MG63 (cell line): Measurements from ENCODE around the gene ASS1. TPM values are rescaled to one million over a fixed set of nuclear protein-coding genes. Genes with fewer than 3 reads are reported as not detected.

Experiments
- DNase-seq: peaks from one replicate; pipeline ENCODE4 v3.0.0-alpha.2; 2020
- H3K27me3 ChIP-seq: fragments of 250-450 bp; sonication (Bioruptor Pico); 2 replicates; pipeline ENCODE4 v1.5.1; 2020; ENCODE audit warnings: mild to moderate bottlenecking, moderate library complexity
- H3K36me3 ChIP-seq: fragments of 250-450 bp; sonication (Bioruptor Pico); 2 replicates; pipeline ENCODE4 v1.5.1; 2020; ENCODE audit warnings: mild to moderate bottlenecking, moderate library complexity
- H3K4me3 ChIP-seq: fragments of 250-450 bp; sonication (Bioruptor Pico); 2 replicates; pipeline ENCODE4 v1.5.1; 2020; ENCODE audit warnings: mild to moderate bottlenecking, moderate library complexity
- H3K9me3 ChIP-seq: fragments of 250-450 bp; sonication (Bioruptor Pico); 2 replicates; pipeline ENCODE4 v1.5.1; 2020; ENCODE audit warnings: mild to moderate bottlenecking, moderate library complexity
- total RNA-seq: library from RNA; depleted of rRNA; stranded (reverse); fragments of >200 nt; shearing (Covaris generic); gene quantifications from 2 replicates; pipeline ENCODE4 v1.2.3, GENCODE V29; 2014; ENCODE audit warnings: low replicate concordance

The ASS1 gene
- total RNA-seq, 1 experiment from 2014 or later, result 752 TPM

GRCh38 chr9:130493021-130493420, 48.3 kb downstream of the ASS1 start:
- Histone ChIP-seq H3K4me3 (no peak overlapping the region), H3K36me3 (peaks cover 98% of the 10 kb centered on the region), H3K9me3 (no peaks in the 10 kb centered on the region), H3K27me3 (no peaks in the 10 kb centered on the region)
- DNase-seq, result no peak

DNA sequence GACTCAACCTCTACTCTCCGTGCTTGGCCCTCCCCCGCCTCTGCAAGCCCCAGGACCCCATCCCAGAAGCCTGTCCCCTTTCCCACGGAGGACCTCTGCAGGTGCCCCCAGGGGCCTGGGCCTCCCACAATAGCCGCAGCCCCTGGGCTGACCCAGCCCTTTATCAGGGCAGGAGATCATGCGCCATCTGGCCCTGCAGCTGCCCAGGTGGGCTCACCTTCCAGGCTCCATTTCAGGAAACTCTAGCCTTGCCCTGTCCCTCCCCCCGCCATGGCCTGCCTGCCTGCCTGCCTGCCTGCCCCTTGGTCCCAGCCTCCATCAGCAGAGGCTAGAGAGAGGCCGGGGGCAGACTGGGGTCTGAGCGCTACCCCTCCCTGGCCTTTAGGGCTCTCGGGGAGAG, 48.7 kb downstream of the ASS1 start:
- DNase-seq, result no peak
- H3K9me3 ChIP-seq, result no peaks in the 10 kb centered on the region
- H3K4me3 ChIP-seq, result no peak overlapping the region
- H3K36me3 ChIP-seq, result peaks cover 98% of the 10 kb centered on the region
- no peaks in the 10 kb centered on the region for H3K27me3 ChIP-seq

GRCh38 chr9:130495067-130495466, 50.3 kb downstream of the ASS1 start:
- H3K27me3 ChIP-seq, result no peaks in the 10 kb centered on the region
- no peaks in the 10 kb centered on the region for H3K9me3 ChIP-seq
- no peak overlapping the region for H3K4me3 ChIP-seq
- H3K36me3 ChIP-seq, result peaks cover 97% of the 10 kb centered on the region
- DNase-seq, result no peak

- Histone ChIP-seq H3K36me3 (peaks cover 94% of the 10 kb centered on the region), H3K9me3 (no peaks in the 10 kb centered on the region), H3K27me3 (no peaks in the 10 kb centered on the region), H3K4me3 (no peak overlapping the region)
- DNase-seq, result no peak
Measured at GRCh38 chr9:130497139-130497538, 52.4 kb downstream of the ASS1 start.

DNA sequence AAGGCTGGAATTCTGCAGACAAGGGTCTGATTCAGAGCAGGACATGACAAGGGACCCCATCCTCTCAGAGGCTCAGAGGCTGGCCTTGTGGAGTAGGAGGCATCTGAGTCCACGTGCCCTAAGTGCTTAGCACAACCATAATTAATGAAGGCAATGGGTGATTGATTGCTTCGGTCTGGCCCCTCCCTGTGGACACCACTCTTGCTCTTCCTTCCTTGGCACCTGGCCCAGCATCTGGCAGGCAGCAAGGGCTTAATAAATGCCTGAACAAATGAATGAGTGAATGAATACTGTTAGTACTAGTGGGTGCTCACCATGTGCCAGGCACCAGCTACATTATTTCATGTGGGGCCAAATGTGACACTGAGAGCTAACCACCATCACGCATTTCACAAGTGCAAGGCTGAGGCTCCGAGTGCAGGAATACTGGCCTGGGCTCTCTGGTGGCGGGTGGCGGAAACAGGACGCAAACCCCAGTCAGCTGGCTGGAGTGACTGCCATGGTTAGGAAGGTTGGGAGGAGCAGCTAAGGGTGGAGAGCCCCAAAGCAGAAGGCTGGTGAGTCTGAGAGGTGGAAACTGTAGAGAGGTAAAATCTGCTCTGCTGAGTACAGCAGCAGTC, 53.6 kb downstream of the ASS1 start:
- no peaks in the 10 kb centered on the region for H3K9me3 ChIP-seq
- DNase-seq, result peak; percentile 33
- no peak overlapping the region for H3K4me3 ChIP-seq
- peaks cover 81% of the 10 kb centered on the region for H3K36me3 ChIP-seq
- H3K27me3 ChIP-seq, result no peaks in the 10 kb centered on the region

DNA sequence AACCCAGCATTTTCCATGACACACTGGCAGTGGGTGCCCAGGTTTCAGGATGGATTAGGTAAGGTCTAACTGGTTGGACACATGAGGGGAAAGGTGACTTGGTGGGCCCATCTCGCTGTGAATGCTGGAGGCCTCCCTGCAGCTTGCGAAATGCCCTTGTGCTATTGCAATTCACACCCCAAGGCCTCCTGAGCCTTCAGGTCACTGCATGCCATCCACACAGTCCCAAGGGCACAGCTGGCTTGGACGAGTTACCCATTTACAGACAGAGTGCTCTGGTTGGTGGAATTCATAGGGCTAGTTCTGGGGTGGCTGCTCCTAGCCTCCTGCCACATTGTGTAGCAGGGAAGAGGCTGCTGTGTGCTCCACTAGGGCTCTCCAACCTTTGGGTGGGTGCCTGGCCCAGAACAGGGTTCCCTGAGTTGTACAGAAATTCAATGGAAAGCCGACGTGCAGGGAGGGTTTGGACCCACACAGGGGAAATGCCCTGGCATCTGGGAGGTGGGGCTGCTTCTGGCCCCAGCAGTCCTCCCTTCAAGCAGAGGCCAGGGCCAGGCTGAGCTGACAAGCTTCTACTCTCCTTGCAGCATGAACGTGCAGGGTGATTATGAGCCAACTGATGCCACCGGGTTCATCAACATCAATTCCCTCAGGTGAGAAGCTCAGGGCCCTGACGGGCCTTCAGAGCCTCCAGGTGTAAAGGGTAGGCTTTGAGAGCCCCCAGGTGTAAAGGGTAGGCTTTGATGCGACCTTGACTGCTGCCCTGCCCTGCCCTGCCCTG, 54.3 kb downstream of the ASS1 start:
- no peak for DNase-seq
- H3K9me3 ChIP-seq, result no peaks in the 10 kb centered on the region
- H3K4me3 ChIP-seq, result no peak overlapping the region
- H3K27me3 ChIP-seq, result no peaks in the 10 kb centered on the region
- peaks cover 74% of the 10 kb centered on the region for H3K36me3 ChIP-seq

- Histone ChIP-seq H3K27me3 (no peaks in the 10 kb centered on the region), H3K36me3 (peaks cover 67% of the 10 kb centered on the region), H3K4me3 (no peak overlapping the region), H3K9me3 (no peaks in the 10 kb centered on the region)
- no peak for DNase-seq
Measured at GRCh38 chr9:130499804-130500263, 55.1 kb downstream of the ASS1 start.

DNA sequence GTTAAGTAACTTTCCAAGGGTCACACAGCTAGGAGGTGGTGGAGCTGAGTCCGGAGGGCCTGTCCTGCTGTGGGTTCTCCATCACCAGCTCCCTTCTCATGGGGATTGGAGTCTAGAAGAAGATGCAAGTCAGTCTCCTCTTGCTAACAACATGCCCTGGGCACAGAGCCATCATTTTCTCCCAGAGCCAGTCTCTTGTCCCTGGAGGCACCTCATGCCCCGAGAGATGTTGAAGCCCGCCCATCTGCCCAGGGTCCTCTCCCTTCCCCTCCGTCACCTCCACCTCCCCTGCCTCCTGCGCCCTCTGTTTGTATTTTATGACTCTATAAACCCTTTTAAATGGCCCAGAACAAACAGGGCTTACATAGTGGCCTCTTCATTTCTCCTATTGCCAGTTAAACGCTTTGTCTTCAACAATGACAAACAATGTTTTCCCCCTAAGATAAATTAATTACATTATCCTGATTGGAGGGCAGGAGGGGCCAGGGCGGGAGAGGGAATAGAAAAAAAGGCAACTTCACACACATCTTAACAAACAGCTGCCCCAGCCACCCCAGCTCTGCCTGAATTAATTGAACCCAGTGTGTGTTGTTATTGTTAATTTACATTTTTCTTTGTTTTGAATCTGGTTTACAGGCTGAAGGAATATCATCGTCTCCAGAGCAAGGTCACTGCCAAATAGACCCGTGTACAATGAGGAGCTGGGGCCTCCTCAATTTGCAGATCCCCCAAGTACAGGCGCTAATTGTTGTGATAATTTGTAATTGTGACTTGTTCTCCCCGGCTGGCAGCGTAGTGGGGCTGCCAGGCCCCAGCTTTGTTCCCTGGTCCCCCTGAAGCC, 55.8 kb downstream of the ASS1 start:
- no peak overlapping the region for H3K4me3 ChIP-seq
- no peak for DNase-seq

DNA sequence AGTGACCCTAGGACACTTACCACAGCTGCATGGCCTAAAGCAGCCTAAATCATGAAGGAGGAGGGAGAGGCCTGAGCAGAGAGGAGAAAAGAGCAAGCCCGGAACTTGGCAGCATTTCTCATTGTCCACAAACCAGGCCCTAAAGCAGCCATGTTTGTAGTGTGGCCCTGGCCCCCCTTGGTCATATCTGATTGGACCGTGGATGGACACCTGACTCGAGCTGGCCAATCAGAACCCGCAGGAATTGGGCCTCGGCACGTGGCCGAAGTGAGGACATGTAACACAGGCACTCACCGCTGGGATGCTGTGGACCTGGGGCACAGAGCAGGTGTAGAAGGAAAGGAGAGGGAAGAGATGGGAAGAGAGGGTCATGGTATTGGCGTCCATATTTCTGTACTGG, 56.9 kb downstream of the ASS1 start:
- H3K9me3 ChIP-seq, result no peaks in the 10 kb centered on the region
- H3K27me3 ChIP-seq, result no peaks in the 10 kb centered on the region
- peak; percentile 23 for DNase-seq
- H3K36me3 ChIP-seq, result peaks cover 51% of the 10 kb centered on the region
- no peak overlapping the region for H3K4me3 ChIP-seq

More for the DNA sequence above, 55.8 kb downstream of the ASS1 start:
- no peaks in the 10 kb centered on the region for H3K9me3 ChIP-seq
- H3K36me3 ChIP-seq, result peaks cover 60% of the 10 kb centered on the region
- no peaks in the 10 kb centered on the region for H3K27me3 ChIP-seq

- Histone ChIP-seq H3K9me3 (no peaks in the 10 kb centered on the region; the same call in 1 of the 2 replicates), H3K27me3 (no peaks in the 10 kb centered on the region), H3K36me3 (no peaks in the 10 kb centered on the region), H3K4me3 (no peak overlapping the region)
- no peak for DNase-seq
Measured at GRCh38 chr9:130508218-130508617, 63.5 kb downstream of the ASS1 start.

DNA sequence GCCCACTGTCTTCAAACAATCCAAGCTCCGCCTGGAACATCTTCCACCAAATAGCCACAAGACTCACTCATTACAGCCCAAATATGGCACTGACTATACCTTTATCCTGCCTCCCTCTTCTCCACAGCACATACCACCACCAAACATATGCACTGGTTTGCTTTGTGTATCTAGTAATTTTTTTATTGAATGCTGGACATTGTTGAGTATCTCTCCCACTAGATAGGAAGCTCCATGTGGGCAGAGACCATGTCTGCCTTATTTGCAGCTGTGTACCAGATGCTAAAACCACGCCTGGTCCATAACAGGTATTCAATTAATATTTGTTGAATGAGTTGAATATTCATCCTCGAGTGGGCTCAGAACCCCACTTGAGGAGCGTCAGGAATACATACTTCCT, 67.4 kb downstream of the ASS1 start:
- Histone ChIP-seq H3K36me3 (no peaks in the 10 kb centered on the region), H3K27me3 (no peaks in the 10 kb centered on the region), H3K4me3 (no peak overlapping the region), H3K9me3 (no peaks in the 10 kb centered on the region; the same call in 1 of the 2 replicates)
- DNase-seq, result no peak

GRCh38 chr9:130513078-130513477, 68.3 kb downstream of the ASS1 start:
- no peaks in the 10 kb centered on the region; the same call in 1 of the 2 replicates for H3K9me3 ChIP-seq
- no peaks in the 10 kb centered on the region for H3K36me3 ChIP-seq
- DNase-seq, result no peak
- no peak overlapping the region for H3K4me3 ChIP-seq
- H3K27me3 ChIP-seq, result no peaks in the 10 kb centered on the region

DNA sequence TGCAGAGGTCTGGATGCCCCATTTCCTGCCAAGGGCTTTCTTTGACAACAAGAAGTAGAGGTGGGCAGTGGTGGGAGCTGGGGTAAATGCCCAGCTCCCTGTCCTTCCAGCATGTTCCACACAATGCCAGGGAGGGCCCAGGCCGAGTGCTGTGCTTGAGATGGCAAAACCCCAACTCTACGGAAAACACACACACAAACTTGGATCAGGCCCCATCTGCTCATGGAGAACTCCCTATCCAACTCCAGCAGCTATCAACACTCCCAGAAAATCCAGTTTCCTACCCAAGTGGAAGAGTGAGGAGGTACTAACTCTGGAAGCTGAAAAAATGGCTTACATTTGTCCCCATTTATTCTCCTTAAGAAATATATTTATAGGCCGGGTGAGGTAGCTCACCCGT, 73.5 kb downstream of the ASS1 start:
- H3K9me3 ChIP-seq, result no peaks in the 10 kb centered on the region

DNA sequence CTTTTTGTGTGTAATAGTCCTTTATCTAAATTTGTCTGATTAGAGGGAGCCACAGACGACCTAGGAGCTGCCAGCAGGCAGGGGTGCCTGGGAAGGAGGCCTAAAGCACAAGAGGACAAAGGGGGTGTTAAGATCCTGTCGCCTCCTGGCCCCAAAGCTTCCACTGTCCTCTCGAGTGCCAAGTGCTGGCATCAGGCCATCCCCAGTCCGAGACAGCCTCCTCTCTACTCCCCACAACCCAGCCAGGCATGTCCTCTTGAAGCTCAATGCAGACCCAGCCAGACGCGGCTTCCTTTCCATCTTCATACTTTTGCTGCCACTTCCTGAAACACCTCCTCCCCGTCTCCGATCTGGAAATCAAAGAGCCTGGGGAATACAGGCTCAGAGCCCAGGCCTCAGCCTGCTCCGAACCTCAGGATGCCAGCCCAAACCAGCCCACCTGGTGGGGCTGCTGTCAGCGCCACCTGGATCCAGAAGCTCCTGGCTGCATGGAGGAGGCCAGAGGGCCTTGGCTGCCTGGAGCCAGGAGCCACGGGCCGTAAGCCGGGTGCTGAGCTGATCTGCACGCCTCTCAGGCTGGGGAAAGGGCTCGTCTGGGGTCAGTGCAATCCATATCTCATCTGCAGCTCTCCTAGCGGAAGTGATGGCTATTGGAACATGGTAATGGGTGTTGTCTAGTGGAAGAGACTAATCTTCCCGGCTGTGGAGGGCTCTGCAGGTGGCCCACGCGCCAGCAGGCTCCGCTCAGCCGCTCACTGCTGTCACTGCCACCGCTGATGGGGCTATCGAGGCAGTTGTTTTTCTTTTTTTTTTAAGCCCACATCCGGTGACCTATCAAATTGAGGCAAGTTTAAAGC, 74.4 kb downstream of the ASS1 start:
- Histone ChIP-seq H3K27me3 (no peaks in the 10 kb centered on the region), H3K9me3 (no peaks in the 10 kb centered on the region)

More for the DNA sequence above, 73.5 kb downstream of the ASS1 start:
- H3K36me3 ChIP-seq, result no peaks in the 10 kb centered on the region
- no peaks in the 10 kb centered on the region for H3K27me3 ChIP-seq
- H3K4me3 ChIP-seq, result no peak overlapping the region
- DNase-seq, result no peak

DNA sequence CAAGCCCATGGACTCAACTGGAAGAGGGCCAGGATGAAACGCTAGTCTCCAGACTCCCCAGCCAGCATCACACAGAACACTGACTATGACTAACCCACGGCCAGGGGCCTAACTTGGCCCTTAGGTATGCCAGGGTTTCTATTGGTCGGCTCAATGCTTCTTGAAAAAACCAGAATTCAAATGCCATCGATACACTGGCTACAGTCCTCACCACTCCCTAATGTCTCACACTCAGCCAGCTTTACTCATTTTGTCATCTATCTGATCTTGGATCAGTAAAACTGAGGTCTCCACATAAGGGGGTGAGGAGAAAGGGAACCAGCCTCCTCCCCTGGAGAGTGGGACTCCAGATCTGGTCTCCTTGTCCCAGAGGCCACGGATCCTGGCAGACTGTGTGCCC, 75.2 kb downstream of the ASS1 start:
- DNase-seq, result no peak
- no peaks in the 10 kb centered on the region for H3K36me3 ChIP-seq
- no peak overlapping the region for H3K4me3 ChIP-seq
- H3K9me3 ChIP-seq, result no peaks in the 10 kb centered on the region
- no peaks in the 10 kb centered on the region for H3K27me3 ChIP-seq

More for the DNA sequence above, 74.4 kb downstream of the ASS1 start:
- no peaks in the 10 kb centered on the region for H3K36me3 ChIP-seq
- H3K4me3 ChIP-seq, result no peak overlapping the region
- DNase-seq, result no peak

- Histone ChIP-seq H3K36me3 (no peaks in the 10 kb centered on the region), H3K9me3 (no peaks in the 10 kb centered on the region), H3K4me3 (no peak overlapping the region), H3K27me3 (no peaks in the 10 kb centered on the region)
- no peak for DNase-seq
Measured at GRCh38 chr9:130521715-130522114, 77.0 kb downstream of the ASS1 start.
